K562 (cell line): ENCODE measurements around the gene NBPF4. TPM values are rescaled to one million over a fixed set of nuclear protein-coding genes. Genes with fewer than 3 reads are reported as not detected.

Experiments
- BACH1 ChIP-seq: fragments of 200-800 bp; sonication (Bioruptor generic); IDR thresholded peaks from 2 replicates; pipeline ENCODE4 v1.6.1; 2016; ENCODE audit warnings: missing genetic modification characterization, missing compliant biosample characterization
- FUS ChIP-seq: fragments of 200-400 bp; formaldehyde crosslinking; optimal IDR thresholded peaks from 2 replicates; pipeline ENCODE3; 2017; ENCODE audit warnings: low read depth, low read length
- HNRNPK ChIP-seq: fragments of 200-400 bp; formaldehyde crosslinking; IDR thresholded peaks from one replicate; pipeline ENCODE4 v1.6.1; 2018; ENCODE audit warnings: mild to moderate bottlenecking, low read depth, low read length; ENCODE audit not compliant: poor library complexity, severe bottlenecking
- REST ChIP-seq, 2 experiments: fragments of 450-650 bp; formaldehyde crosslinking in 1 of 2; IDR thresholded peaks; 2 replicates each; pipeline versions ENCODE4 v1.4.0 to v1.6.1; 2014 to 2020; ENCODE audit warnings: mild to moderate bottlenecking in 2 of 2, borderline replicate concordance in 1 of 2, low read depth in 1 of 2
- TARDBP ChIP-seq: fragments of 450-650 bp; IDR thresholded peaks from 2 replicates; pipeline ENCODE4 v1.6.1; 2016
- polyA plus RNA-seq, 8 experiments: library from polyadenylated mRNA; depleted of rRNA in 4 of 8; stranded (reverse) in 5 of 8; unstranded in 3 of 8; fragments of >200 nt; fragmentation: Nextera tagmentation in 2 of 8; fragmentation: Illumina TruSeq in 1 of 8; extraction: Ambion mirVana in 2 of 8; extraction: Trizol in 1 of 8; gene quantifications; 2 replicates each; pipeline versions ENCODE4 v1.2.1 to v1.2.3, GENCODE V29; 2011 to 2014; ENCODE audit warnings: inconsistent platforms in 1 of 8, missing spikeins in 1 of 8
- total RNA-seq, 7 experiments: library from RNA; depleted of rRNA in 6 of 7; stranded (reverse); fragments of >200 nt in 6 of 7; fragmentation: Illumina TruSeq in 2 of 7; extraction: Trizol in 2 of 7; gene quantifications; 2 replicates each; pipeline versions ENCODE4 v1.2.1 to v1.2.3, GENCODE V29; 2011 to 2021; ENCODE audit warnings: low replicate concordance in 1 of 7
- TF ChIP-seq, protein P1 (sequence below): fragments of 250-450 bp; sonication (Bioruptor Pico); IDR thresholded peaks from 2 replicates; pipeline ENCODE4 v1.4.0; 2020; ENCODE audit warnings: mild to moderate bottlenecking, moderate library complexity, borderline replicate concordance
- TF ChIP-seq, protein P2 (sequence below): sonication (generic); formaldehyde crosslinking; IDR thresholded peaks from 2 replicates; pipeline ENCODE4 v1.8.0; 2022; ENCODE audit warnings: mild to moderate bottlenecking, missing genetic modification reagents
- TF ChIP-seq, protein P3 (sequence below): IDR thresholded peaks from 2 replicates; pipeline ENCODE4 v1.6.1; 2011; ENCODE audit not compliant: insufficient read length; ENCODE audit errors: extremely low read depth

NBPF4 gene
- total and polyA plus RNA-seq, 9 of the 15 experiments (the other 6 are each of a cell fraction or from before 2014, with no cell fraction given): 3.6 to 10.4 (median 5.9) TPM

- TF ChIP-seq, protein P1, sequence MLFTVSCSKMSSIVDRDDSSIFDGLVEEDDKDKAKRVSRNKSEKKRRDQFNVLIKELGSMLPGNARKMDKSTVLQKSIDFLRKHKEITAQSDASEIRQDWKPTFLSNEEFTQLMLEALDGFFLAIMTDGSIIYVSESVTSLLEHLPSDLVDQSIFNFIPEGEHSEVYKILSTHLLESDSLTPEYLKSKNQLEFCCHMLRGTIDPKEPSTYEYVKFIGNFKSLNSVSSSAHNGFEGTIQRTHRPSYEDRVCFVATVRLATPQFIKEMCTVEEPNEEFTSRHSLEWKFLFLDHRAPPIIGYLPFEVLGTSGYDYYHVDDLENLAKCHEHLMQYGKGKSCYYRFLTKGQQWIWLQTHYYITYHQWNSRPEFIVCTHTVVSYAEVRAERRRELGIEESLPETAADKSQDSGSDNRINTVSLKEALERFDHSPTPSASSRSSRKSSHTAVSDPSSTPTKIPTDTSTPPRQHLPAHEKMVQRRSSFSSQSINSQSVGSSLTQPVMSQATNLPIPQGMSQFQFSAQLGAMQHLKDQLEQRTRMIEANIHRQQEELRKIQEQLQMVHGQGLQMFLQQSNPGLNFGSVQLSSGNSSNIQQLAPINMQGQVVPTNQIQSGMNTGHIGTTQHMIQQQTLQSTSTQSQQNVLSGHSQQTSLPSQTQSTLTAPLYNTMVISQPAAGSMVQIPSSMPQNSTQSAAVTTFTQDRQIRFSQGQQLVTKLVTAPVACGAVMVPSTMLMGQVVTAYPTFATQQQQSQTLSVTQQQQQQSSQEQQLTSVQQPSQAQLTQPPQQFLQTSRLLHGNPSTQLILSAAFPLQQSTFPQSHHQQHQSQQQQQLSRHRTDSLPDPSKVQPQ (CRISPR knock-in tag): no peak
- TF ChIP-seq, protein P2, sequence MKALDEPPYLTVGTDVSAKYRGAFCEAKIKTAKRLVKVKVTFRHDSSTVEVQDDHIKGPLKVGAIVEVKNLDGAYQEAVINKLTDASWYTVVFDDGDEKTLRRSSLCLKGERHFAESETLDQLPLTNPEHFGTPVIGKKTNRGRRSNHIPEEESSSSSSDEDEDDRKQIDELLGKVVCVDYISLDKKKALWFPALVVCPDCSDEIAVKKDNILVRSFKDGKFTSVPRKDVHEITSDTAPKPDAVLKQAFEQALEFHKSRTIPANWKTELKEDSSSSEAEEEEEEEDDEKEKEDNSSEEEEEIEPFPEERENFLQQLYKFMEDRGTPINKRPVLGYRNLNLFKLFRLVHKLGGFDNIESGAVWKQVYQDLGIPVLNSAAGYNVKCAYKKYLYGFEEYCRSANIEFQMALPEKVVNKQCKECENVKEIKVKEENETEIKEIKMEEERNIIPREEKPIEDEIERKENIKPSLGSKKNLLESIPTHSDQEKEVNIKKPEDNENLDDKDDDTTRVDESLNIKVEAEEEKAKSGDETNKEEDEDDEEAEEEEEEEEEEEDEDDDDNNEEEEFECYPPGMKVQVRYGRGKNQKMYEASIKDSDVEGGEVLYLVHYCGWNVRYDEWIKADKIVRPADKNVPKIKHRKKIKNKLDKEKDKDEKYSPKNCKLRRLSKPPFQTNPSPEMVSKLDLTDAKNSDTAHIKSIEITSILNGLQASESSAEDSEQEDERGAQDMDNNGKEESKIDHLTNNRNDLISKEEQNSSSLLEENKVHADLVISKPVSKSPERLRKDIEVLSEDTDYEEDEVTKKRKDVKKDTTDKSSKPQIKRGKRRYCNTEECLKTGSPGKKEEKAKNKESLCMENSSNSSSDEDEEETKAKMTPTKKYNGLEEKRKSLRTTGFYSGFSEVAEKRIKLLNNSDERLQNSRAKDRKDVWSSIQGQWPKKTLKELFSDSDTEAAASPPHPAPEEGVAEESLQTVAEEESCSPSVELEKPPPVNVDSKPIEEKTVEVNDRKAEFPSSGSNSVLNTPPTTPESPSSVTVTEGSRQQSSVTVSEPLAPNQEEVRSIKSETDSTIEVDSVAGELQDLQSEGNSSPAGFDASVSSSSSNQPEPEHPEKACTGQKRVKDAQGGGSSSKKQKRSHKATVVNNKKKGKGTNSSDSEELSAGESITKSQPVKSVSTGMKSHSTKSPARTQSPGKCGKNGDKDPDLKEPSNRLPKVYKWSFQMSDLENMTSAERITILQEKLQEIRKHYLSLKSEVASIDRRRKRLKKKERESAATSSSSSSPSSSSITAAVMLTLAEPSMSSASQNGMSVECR (CRISPR knock-in tag): peak; percentile 85
- no peak for TF ChIP-seq BACH1 (tag)
- TF ChIP-seq, protein P3, sequence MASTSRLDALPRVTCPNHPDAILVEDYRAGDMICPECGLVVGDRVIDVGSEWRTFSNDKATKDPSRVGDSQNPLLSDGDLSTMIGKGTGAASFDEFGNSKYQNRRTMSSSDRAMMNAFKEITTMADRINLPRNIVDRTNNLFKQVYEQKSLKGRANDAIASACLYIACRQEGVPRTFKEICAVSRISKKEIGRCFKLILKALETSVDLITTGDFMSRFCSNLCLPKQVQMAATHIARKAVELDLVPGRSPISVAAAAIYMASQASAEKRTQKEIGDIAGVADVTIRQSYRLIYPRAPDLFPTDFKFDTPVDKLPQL: no peak
- TF ChIP-seq FUS: peak; percentile 72
- TF ChIP-seq TARDBP: peak; percentile 86
- 0 out of 2 replicates have a peak, but pooled peaks have one; percentile 9 for TF ChIP-seq REST (IDR thresholded peaks at IDR 0.05; ENCODE audit: borderline replicate concordance)
- TF ChIP-seq REST (CRISPR knock-in tag; IDR thresholded peaks at IDR 0.05; ENCODE audit: low read depth): 0 out of 2 replicates have a peak, but pooled peaks have one; percentile 44
- no peak for TF ChIP-seq HNRNPK
Observed at GRCh38 chr1:108199781-108200686, 43.8 kb downstream of the NBPF4 start, which contains the start of gene SLC25A24 (continued).
